GM23248 (cell line): ENCODE measurements around the gene PLOD1. TPM values are rescaled to one million over a fixed set of nuclear protein-coding genes. Genes with fewer than 3 reads are reported as not detected.
"Not testable (repeated sequence)": the region's sequence is repeated elsewhere in the genome, so short reads cannot be mapped to it uniquely, and the experiment has no call there.

Source experiments
- DNase-seq: peaks from one replicate; pipeline ENCODE4 v3.0.0-alpha.2; 2015
- H2AFZ ChIP-seq: fragments of 200-600 bp; sonication (generic); 2 replicates; pipeline ENCODE4 v1.6.1; 2016; ENCODE audit warnings: antibody characterized with exemption
- H3F3A ChIP-seq: fragments of 200-600 bp; sonication (generic); 2 replicates; pipeline ENCODE4 v1.6.1; 2016; ENCODE audit warnings: mild to moderate bottlenecking, antibody characterized with exemption, mixed run types; ENCODE audit not compliant: insufficient read depth
- H3K27ac ChIP-seq: fragments of 200-600 bp; sonication (generic); 2 replicates; pipeline ENCODE4 v1.5.1; 2016; ENCODE audit warnings: mild to moderate bottlenecking
- H3K27me3 ChIP-seq: fragments of 200-600 bp; sonication (generic); replicated peaks from 2 replicates; pipeline ENCODE4 v1.6.1; 2016; ENCODE audit warnings: mild to moderate bottlenecking; ENCODE audit not compliant: insufficient read depth
- H3K36me3 ChIP-seq: fragments of 200-600 bp; sonication (generic); 2 replicates; pipeline ENCODE4 v1.6.1; 2016; ENCODE audit warnings: low read depth, mild to moderate bottlenecking
- H3K4me1 ChIP-seq: fragments of 200-600 bp; sonication (generic); 2 replicates; pipeline ENCODE4 v1.6.1; 2016; ENCODE audit warnings: mild to moderate bottlenecking; ENCODE audit not compliant: insufficient read depth
- H3K4me2 ChIP-seq: fragments of 200-600 bp; sonication (generic); one replicate; pipeline ENCODE4 v1.6.1; 2016; ENCODE audit warnings: mild to moderate bottlenecking; ENCODE audit not compliant: unreplicated experiment
- H3K4me3 ChIP-seq: fragments of 200-600 bp; sonication (generic); 2 replicates; pipeline ENCODE4 v1.5.1; 2016; ENCODE audit warnings: mild to moderate bottlenecking
- H3K79me2 ChIP-seq: fragments of 200-600 bp; sonication (generic); 2 replicates; pipeline ENCODE4 v1.6.1; 2016; ENCODE audit warnings: mild to moderate bottlenecking; ENCODE audit not compliant: insufficient read depth
- H3K9ac ChIP-seq: fragments of 200-600 bp; sonication (generic); 2 replicates; pipeline ENCODE4 v1.6.1; 2016; ENCODE audit warnings: mild to moderate bottlenecking
- H3K9me2 ChIP-seq: fragments of 200-600 bp; sonication (generic); 2 replicates; pipeline ENCODE4 v1.6.1; 2016; ENCODE audit warnings: mixed run types, mild to moderate bottlenecking, moderate library complexity; ENCODE audit not compliant: insufficient read depth
- H3K9me3 ChIP-seq: fragments of 200-600 bp; sonication (generic); one replicate; pipeline ENCODE4 v1.6.1; 2017; ENCODE audit warnings: low read depth
- H4K20me1 ChIP-seq: fragments of 200-600 bp; sonication (generic); 2 replicates; pipeline ENCODE4 v1.6.0; 2016; ENCODE audit not compliant: insufficient read depth
- EZH2 ChIP-seq: fragments of 200-600 bp; sonication (generic); IDR thresholded peaks from 2 replicates; pipeline ENCODE4 v1.6.1; 2018; ENCODE audit warnings: antibody characterized with exemption, mild to moderate bottlenecking; ENCODE audit not compliant: insufficient read depth, poor library complexity, severe bottlenecking
- EZH2phosphoT487 ChIP-seq: fragments of 200-600 bp; sonication (generic); IDR thresholded peaks from 2 replicates; pipeline ENCODE4 v1.6.1; 2018; ENCODE audit warnings: antibody characterized with exemption, moderate library complexity, mild to moderate bottlenecking, low read depth; ENCODE audit not compliant: insufficient read depth
- WGBS, 2 experiments: methylation state at CpG; one replicate each; pipeline ENCODE4 v1.1.6; 2015 to 2017; ENCODE audit warnings: low lambda C conversion rate in 2 of 2, low coverage in 1 of 2; ENCODE audit errors: missing lambda C conversion rate in 2 of 2; 5-methylcytosine and 5-hydroxymethylcytosine counted together
- in situ Hi-C: fragments of 300-500 bp; cut with MboI; formaldehyde crosslinking; loops from 2 replicates; pipeline ENCODE4 v1.15.0; 2020
- polyA plus RNA-seq: library from polyadenylated mRNA; unstranded; fragments of >200 nt; fragmentation: Nextera tagmentation; extraction: Ambion mirVana; gene quantifications from 2 replicates; pipeline ENCODE4 v1.2.1, GENCODE V29; 2016
- total RNA-seq: library from RNA; depleted of rRNA; stranded (reverse); fragments of >200 nt; shearing (Covaris generic); gene quantifications from 2 replicates; pipeline ENCODE4 v1.2.3, GENCODE V29; 2014

Gene PLOD1
- total and polyA plus RNA-seq, 2 experiments from 2014 or later, result 443 to 633 TPM

GRCh38 chr1:12005488-12006166 lies 71.1 kb downstream of the PLOD1 start:
- H3K9ac ChIP-seq, result no peak overlapping the region
- TF ChIP-seq EZH2, result no peak
- TF ChIP-seq EZH2phosphoT487, result no peak
- H2AFZ ChIP-seq, result no peak overlapping the region
- H4K20me1 ChIP-seq, result no peaks in the 10 kb centered on the region
- H3K9me2 ChIP-seq, result no peaks in the 10 kb centered on the region
- H3K4me2 ChIP-seq, result no peak overlapping the region
- H3K27me3 ChIP-seq, result no peaks in the 10 kb centered on the region
- H3K79me2 ChIP-seq, result no peaks in the 10 kb centered on the region
- in situ Hi-C loops, result no loop called here
- no peaks in the 10 kb centered on the region for H3K9me3 ChIP-seq
- 91 to 95% methylated on average over 9 of the region's 9 CpGs for WGBS, 2 experiments
- H3F3A ChIP-seq, result no peaks in the 10 kb centered on the region
- no peaks in the 10 kb centered on the region for H3K4me1 ChIP-seq
- peaks cover 38% of the 10 kb centered on the region for H3K36me3 ChIP-seq
- no peak for DNase-seq
- H3K27ac ChIP-seq, result no peak overlapping the region
- H3K4me3 ChIP-seq, result no peak overlapping the region

GRCh38 chr1:12006167-12006921 lies 71.8 kb downstream of the PLOD1 start:
- no peak for TF ChIP-seq EZH2phosphoT487
- TF ChIP-seq EZH2, result no peak
- in situ Hi-C loops, result no loop called here
- no peaks in the 10 kb centered on the region for H3K9me3 ChIP-seq
- no peak for DNase-seq
- no peak overlapping the region for H3K27ac ChIP-seq
- no peaks in the 10 kb centered on the region for H3K79me2 ChIP-seq
- H3K4me1 ChIP-seq, result no peaks in the 10 kb centered on the region
- peaks cover 39% of the 10 kb centered on the region for H3K36me3 ChIP-seq
- H3K4me3 ChIP-seq, result no peak overlapping the region
- H2AFZ ChIP-seq, result no peak overlapping the region
- no peaks in the 10 kb centered on the region for H3F3A ChIP-seq
- WGBS, 2 experiments, result 92 to 93% methylated on average over 16 to 17 of the region's 17 CpGs
- no peaks in the 10 kb centered on the region for H3K9me2 ChIP-seq
- no peak overlapping the region for H3K9ac ChIP-seq
- no peaks in the 10 kb centered on the region for H3K27me3 ChIP-seq
- H3K4me2 ChIP-seq, result no peak overlapping the region
- H4K20me1 ChIP-seq, result no peaks in the 10 kb centered on the region

GRCh38 chr1:12007204-12007603 lies 72.7 kb downstream of the PLOD1 start:
- H3K9ac ChIP-seq, result no peak overlapping the region
- no peak for DNase-seq
- H3K36me3 ChIP-seq, result peaks cover 33% of the 10 kb centered on the region
- H3K79me2 ChIP-seq, result no peaks in the 10 kb centered on the region
- H3F3A ChIP-seq, result no peaks in the 10 kb centered on the region; the same call in 1 of the 2 replicates
- H2AFZ ChIP-seq, result no peak overlapping the region
- WGBS, 2 experiments, result 97 to 99% methylated on average over 6 of the region's 6 CpGs
- H3K9me3 ChIP-seq, result no peaks in the 10 kb centered on the region
- no peak overlapping the region for H3K27ac ChIP-seq
- in situ Hi-C loops, result no loop called here
- H3K4me1 ChIP-seq, result no peaks in the 10 kb centered on the region
- no peaks in the 10 kb centered on the region for H4K20me1 ChIP-seq
- no peak for TF ChIP-seq EZH2phosphoT487
- TF ChIP-seq EZH2, result no peak
- H3K9me2 ChIP-seq, result no peaks in the 10 kb centered on the region
- no peak overlapping the region for H3K4me3 ChIP-seq
- no peaks in the 10 kb centered on the region for H3K27me3 ChIP-seq
- H3K4me2 ChIP-seq, result no peak overlapping the region

- H3K9me3 ChIP-seq, H3K4me1 ChIP-seq: not testable (repeated sequence)
Measured at GRCh38 chr1:12008355-12008754, 73.8 kb downstream of the PLOD1 start.

More at GRCh38 chr1:12008355-12008754, 73.8 kb downstream of the PLOD1 start:
- H3K9me2 ChIP-seq, H3K27me3 ChIP-seq, H3K79me2 ChIP-seq, DNase-seq, H3K4me2 ChIP-seq, H3K4me3 ChIP-seq, H3K27ac ChIP-seq, H2AFZ ChIP-seq, H4K20me1 ChIP-seq, H3K9ac ChIP-seq, in situ Hi-C loops: not testable (repeated sequence)
- H3K36me3 ChIP-seq, result peaks cover 30% of the 10 kb centered on the region
- 88% methylated on average over 31 of the region's 33 CpGs; no CpG with 5 or more reads in 1 of the 2 experiments for WGBS, 2 experiments
- H3F3A ChIP-seq, result peaks cover 11% of the 10 kb centered on the region
